Duodenal mucosa (tissue), 2 donors: Measurements from ENCODE around the gene PPM1F.

Experiments
- H3K27ac ChIP-seq: one replicate; pipeline ENCODE4 v1.7.0; 2013; ENCODE audit warnings: low read depth, low read length
- H3K27me3 ChIP-seq, 2 donors: one replicate each; pipeline ENCODE4 v1.7.0; 2013; ENCODE audit warnings: low read length in 2 of 2, control low read depth in 1 of 2; ENCODE audit not compliant: insufficient read depth in 2 of 2, control insufficient read depth in 1 of 2
- H3K36me3 ChIP-seq, 2 donors: one replicate each; pipeline ENCODE4 v1.7.0; 2013; ENCODE audit warnings: low read length in 2 of 2, control low read depth in 1 of 2; ENCODE audit not compliant: insufficient read depth in 2 of 2, control insufficient read depth in 1 of 2
- H3K4me1 ChIP-seq, 2 donors: one replicate each; pipeline ENCODE4 v1.7.0; 2013; ENCODE audit warnings: low read length in 2 of 2, control low read depth in 1 of 2; ENCODE audit not compliant: insufficient read depth in 2 of 2, control insufficient read depth in 1 of 2
- H3K4me3 ChIP-seq, 2 donors: one replicate each; pipeline ENCODE4 v1.7.0; 2013; ENCODE audit warnings: low read length in 2 of 2, low read depth in 1 of 2
- H3K9ac ChIP-seq, 2 donors: one replicate each; pipeline ENCODE4 v1.7.0; 2013; ENCODE audit warnings: low read length in 2 of 2, low read depth in 1 of 2
- H3K9me3 ChIP-seq, 2 donors: one replicate each; pipeline ENCODE4 v1.7.0; 2013; ENCODE audit warnings: low read length in 2 of 2, control low read depth in 1 of 2; ENCODE audit not compliant: control insufficient read depth in 1 of 2

PPM1F gene, protein sequence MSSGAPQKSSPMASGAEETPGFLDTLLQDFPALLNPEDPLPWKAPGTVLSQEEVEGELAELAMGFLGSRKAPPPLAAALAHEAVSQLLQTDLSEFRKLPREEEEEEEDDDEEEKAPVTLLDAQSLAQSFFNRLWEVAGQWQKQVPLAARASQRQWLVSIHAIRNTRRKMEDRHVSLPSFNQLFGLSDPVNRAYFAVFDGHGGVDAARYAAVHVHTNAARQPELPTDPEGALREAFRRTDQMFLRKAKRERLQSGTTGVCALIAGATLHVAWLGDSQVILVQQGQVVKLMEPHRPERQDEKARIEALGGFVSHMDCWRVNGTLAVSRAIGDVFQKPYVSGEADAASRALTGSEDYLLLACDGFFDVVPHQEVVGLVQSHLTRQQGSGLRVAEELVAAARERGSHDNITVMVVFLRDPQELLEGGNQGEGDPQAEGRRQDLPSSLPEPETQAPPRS

DNA sequence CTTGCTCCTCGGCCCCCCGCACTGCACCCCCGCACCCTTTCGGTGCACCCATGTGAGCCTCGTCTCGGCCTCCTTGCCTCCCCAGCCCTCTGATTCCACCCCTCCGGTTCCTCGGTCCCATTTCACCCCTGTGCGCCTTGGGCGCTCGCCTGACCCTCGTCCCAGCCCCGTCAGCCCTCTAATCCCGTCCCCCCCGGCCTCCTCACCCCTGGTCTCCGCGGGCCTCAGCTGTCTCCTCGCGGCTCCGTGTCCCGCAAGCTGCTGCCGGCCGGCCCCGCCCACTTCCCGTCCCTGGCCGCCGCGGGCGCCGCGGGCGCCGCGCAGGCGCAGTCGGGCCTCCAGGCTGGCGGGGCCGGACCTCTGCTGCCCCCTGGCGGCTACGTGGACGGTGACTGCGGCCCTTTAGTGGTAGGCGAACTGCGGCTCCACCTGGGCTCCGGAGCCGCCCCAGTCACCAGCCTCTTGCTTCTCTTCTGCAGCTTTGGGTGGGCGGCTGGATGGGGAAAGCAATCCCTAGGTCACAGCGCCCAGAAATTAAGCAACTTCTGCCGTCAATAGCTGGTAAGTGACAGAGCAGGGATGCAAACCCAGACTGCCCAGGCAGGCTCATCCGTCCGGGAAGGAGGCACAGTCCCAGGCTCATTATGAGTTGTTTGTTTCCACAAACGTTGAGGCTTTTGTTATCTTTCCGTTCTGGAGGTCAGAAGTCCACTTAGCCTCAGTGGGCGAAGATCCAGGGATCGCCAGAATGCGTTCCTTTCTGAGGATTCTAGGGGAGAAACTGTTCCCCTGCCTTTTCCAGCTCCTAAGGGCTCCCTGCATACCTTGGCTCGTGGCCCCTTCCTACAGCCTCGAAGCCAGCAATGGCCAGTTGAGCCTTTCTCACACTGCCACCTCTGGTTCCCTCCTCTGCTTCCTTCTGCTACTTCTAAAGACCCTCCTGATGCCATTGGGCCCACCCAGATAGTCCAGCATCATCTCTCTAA, at the start of gene PPM1F:
TSS of gene PPM1F (minus strand) at position 263 of the 986 bp plus-strand sequence. CDS start 6,800 bp downstream, outside the sequence.
- Histone ChIP-seq H3K27ac (peak within 1 kb of the TSS; percentile 50), H3K9me3 (no peaks in the 10 kb centered on the region), H3K4me3 (peak within 1 kb of the TSS; percentile 64 to 84), H3K27me3 (no peaks in the 10 kb centered on the region), H3K9ac (peak within 1 kb of the TSS; percentile 43 to 44), H3K4me1 (peaks cover 5 to 13% of the 10 kb centered on the region in 2 donors), H3K36me3 (no peaks in the 10 kb centered on the region)

DNA sequence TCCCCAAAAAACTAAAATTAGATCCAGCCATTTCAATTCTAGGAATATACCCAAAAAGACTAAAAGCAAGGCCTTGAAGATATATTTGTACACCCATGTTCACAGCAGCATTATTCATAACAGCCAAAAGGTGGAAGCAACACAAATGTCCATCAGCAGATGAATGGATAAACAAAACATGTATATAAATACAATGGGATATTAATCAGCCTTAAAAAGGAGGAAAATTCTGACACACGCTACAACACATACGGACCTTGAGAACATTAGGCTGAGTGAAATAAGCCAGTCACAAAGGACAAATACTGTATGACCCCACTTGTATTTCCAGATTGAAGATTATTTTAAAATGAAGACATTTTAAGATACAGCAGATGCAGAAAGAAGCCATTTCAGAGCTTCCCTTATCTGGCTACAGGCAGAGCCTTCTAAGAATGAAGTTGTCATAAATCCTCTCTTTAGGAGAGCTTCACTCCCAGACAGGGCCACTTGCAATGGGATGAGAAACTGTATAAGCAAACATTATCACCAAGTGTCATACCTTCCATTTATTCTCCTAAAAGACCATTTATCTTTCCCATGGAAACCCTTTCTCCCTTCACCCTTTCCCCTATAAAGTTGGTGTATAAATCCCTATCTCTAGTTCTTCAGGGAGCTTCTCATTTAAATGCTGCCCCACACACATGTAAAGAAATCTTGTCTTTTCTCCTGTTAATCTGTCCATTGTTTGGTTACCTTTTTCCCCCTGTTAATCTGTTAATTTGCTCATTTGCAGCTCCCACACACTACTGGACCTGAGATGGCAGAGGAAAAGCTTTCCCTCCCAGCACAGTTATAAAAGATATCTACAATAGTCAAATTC, 49.2 kb upstream of the PPM1F start:
- Histone ChIP-seq H3K9ac (no peak overlapping the region), H3K9me3 (no peaks in the 10 kb centered on the region)

GRCh38 chr22:21998595-21999247, 46.1 kb upstream of the PPM1F start:
- peaks cover 0 to 4% of the 10 kb centered on the region in 2 donors for H3K27me3 ChIP-seq
- no peak overlapping the region for H3K4me3 ChIP-seq
- no peaks in the 10 kb centered on the region for H3K4me1 ChIP-seq
- no peaks in the 10 kb centered on the region for H3K9me3 ChIP-seq
- H3K36me3 ChIP-seq = no peaks in the 10 kb centered on the region
- H3K9ac ChIP-seq = no peak overlapping the region
- H3K27ac ChIP-seq = no peak overlapping the region

More for the DNA sequence above, 49.2 kb upstream of the PPM1F start:
- Histone ChIP-seq H3K4me1 (no peaks in the 10 kb centered on the region), H3K27ac (no peak overlapping the region), H3K4me3 (no peak overlapping the region), H3K36me3 (no peaks in the 10 kb centered on the region), H3K27me3 (peaks cover 0 to 4% of the 10 kb centered on the region in 2 donors)

GRCh38 chr22:21996175-21996720, 43.6 kb upstream of the PPM1F start:
- Histone ChIP-seq H3K9me3 (no peaks in the 10 kb centered on the region), H3K27ac (no peak overlapping the region), H3K4me1 (no peaks in the 10 kb centered on the region), H3K27me3 (no peaks in the 10 kb centered on the region), H3K36me3 (no peaks in the 10 kb centered on the region), H3K9ac (no peak overlapping the region), H3K4me3 (no peak overlapping the region)

DNA sequence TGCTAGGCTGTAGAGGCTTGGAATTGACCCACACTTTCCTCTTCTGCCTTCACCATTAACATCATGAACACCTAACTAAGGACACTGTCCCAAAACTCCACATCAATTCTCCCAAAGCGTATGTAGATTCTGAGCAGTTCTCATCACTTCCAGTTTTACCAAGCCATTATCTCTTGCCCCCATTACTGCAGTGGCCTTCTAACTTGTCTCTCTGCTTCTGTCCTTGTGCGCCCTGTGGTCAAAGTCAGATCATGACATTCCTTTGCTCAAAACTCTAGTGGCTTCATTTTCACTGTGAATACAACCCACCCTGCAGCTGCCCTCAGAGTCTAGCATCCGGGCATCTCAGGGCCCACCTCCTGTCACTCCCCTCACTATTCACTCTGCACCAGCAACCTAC, 43.0 kb upstream of the PPM1F start:
- Histone ChIP-seq H3K36me3 (no peaks in the 10 kb centered on the region), H3K9me3 (no peaks in the 10 kb centered on the region), H3K4me3 (no peak overlapping the region), H3K27ac (no peak overlapping the region), H3K27me3 (no peaks in the 10 kb centered on the region), H3K9ac (no peak overlapping the region), H3K4me1 (no peaks in the 10 kb centered on the region)

DNA sequence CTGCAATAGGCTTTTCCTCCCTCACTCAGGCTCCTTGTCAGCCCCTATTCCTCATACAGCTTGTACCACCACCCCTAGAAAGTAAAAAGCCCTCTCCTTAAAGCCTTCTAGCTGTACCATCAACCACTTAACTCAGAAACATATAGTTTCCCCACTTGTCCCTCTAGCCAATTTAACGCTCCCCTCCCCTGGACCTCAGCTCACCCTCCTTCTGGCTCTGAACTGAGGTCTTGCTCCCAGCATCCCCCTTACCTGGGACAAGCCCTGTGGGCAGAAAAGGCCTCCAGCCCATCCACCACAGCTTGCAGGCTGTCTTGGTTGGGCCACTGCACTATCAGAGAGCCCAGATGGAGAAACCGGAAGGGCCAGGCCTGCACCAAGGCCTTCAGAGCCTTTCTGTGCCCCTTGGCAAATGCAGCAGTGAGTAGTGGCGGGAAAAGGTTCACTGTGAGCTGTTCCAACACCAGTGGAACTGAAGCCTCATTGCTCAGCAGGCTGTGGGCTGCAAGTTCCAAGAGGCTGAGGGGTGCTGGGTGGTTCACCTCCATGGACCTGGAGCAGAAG, 42.3 kb upstream of the PPM1F start:
- Histone ChIP-seq H3K4me3 (no peak overlapping the region), H3K9me3 (no peaks in the 10 kb centered on the region), H3K27ac (no peak overlapping the region), H3K9ac (no peak overlapping the region), H3K36me3 (no peaks in the 10 kb centered on the region), H3K27me3 (no peaks in the 10 kb centered on the region), H3K4me1 (no peaks in the 10 kb centered on the region)

- Histone ChIP-seq H3K27ac (no peak overlapping the region), H3K4me1 (no peaks in the 10 kb centered on the region), H3K27me3 (no peaks in the 10 kb centered on the region), H3K36me3 (no peaks in the 10 kb centered on the region), H3K9me3 (no peaks in the 10 kb centered on the region), H3K9ac (no peak overlapping the region), H3K4me3 (no peak overlapping the region)
These were observed 40.1 kb upstream of the PPM1F start for GRCh38 chr22:21992593-21993237.

DNA sequence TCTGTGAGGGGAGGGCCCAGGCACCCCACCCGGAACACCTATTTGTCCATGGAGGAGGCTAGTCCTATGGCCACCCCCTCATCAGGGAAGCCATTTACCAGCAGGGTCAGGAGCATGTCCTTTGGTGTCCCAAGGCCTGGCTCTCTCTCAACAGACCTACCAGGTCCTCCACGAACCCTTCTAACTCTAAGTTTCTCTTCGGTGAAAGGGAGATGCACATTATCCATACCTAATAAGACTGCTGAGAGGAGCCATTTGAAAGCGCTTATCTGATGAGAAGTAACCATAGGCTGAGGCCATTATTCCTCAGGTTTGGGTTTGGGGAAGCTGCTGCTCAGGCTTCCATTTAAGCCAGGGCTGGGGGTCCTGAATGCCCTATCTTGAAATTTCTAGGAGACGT, 39.1 kb upstream of the PPM1F start:
- Histone ChIP-seq H3K4me1 (no peaks in the 10 kb centered on the region), H3K27me3 (no peaks in the 10 kb centered on the region), H3K9ac (no peak overlapping the region), H3K27ac (no peak overlapping the region), H3K9me3 (no peaks in the 10 kb centered on the region), H3K36me3 (no peaks in the 10 kb centered on the region), H3K4me3 (no peak overlapping the region)

GRCh38 chr22:21991304-21991596, 38.6 kb upstream of the PPM1F start:
- Histone ChIP-seq H3K9ac (no peak overlapping the region), H3K4me3 (no peak overlapping the region), H3K9me3 (no peaks in the 10 kb centered on the region), H3K4me1 (no peaks in the 10 kb centered on the region), H3K27ac (no peak overlapping the region), H3K27me3 (no peaks in the 10 kb centered on the region), H3K36me3 (no peaks in the 10 kb centered on the region)
